ENCODE results near the gene POMC.
A peak's percentile ranks its signal among the peaks of the same experiment; 100 is the strongest.
"Not testable (repeated sequence)": the region's sequence is repeated elsewhere in the genome, so short reads cannot be mapped to it uniquely, and the experiment has no call there.

Gene POMC

GRCh38 chr2:25168256-25169072 lies at the start of gene POMC:
Gene POMC (minus strand): TSS chr2:25168580. CDS start chr2:25164772, 3,808 bp downstream.
- peak; percentile 33 for DNase-seq

GRCh38 chr2:25218100-25218499 lies 49.7 kb upstream of the POMC start:
- no peak for DNase-seq

GRCh38 chr2:25215948-25216679 lies 47.7 kb upstream of the POMC start:
- DNase-seq = peak; percentile 71

- no peak for DNase-seq
Measured at GRCh38 chr2:25215232-25215631, 46.9 kb upstream of the POMC start.

- no peak for DNase-seq
Measured at GRCh38 chr2:25213229-25213628, 44.8 kb upstream of the POMC start.

GRCh38 chr2:25210923-25211322 lies 42.5 kb upstream of the POMC start:
- not testable (repeated sequence) for DNase-seq

- no peak for DNase-seq
Measured at GRCh38 chr2:25207078-25207545, 38.7 kb upstream of the POMC start.

- no peak for DNase-seq
Measured at GRCh38 chr2:25204190-25204838, 35.9 kb upstream of the POMC start.

GRCh38 chr2:25202275-25202674 lies 33.9 kb upstream of the POMC start:
- no peak for DNase-seq

GRCh38 chr2:25201794-25202193 lies 33.4 kb upstream of the POMC start:
- DNase-seq = no peak

GRCh38 chr2:25201265-25201664 lies 32.9 kb upstream of the POMC start:
- peak; percentile 34 for DNase-seq

- no peak for DNase-seq
Measured at GRCh38 chr2:25198576-25198975, 30.2 kb upstream of the POMC start.

GRCh38 chr2:25198209-25198525 lies 29.8 kb upstream of the POMC start:
- no peak for DNase-seq

GRCh38 chr2:25197336-25198208 lies 29.2 kb upstream of the POMC start:
- DNase-seq = no peak

- no peak for DNase-seq
Measured at GRCh38 chr2:25194576-25195122, 26.3 kb upstream of the POMC start.

GRCh38 chr2:25190536-25190935 lies 22.2 kb upstream of the POMC start:
- no peak for DNase-seq

- no peak for DNase-seq
Measured at GRCh38 chr2:25188405-25188804, 20.0 kb upstream of the POMC start.

- DNase-seq = no peak
Measured at GRCh38 chr2:25187729-25188350, 19.5 kb upstream of the POMC start.

GRCh38 chr2:25184254-25184653 lies 15.9 kb upstream of the POMC start:
- no peak for DNase-seq

GRCh38 chr2:25178976-25179375 lies 10.6 kb upstream of the POMC start:
- DNase-seq = no peak

- DNase-seq = no peak
Measured at GRCh38 chr2:25177211-25177611, 8.8 kb upstream of the POMC start.
